Activated naive CD4-positive, alpha-beta T cell treated with anti-CD3 and anti-CD28 coated beads, Interleukin-2, amount 50 U/mL, for 16 hours (primary cell): ENCODE results near the gene ZNF827.
A peak's percentile ranks its signal among the peaks of the same experiment; 100 is the strongest.

ENCODE experiments used
- DNase-seq: peaks from one replicate; pipeline ENCODE4 v3.0.0-alpha.2; 2020

Gene ZNF827

DNA sequence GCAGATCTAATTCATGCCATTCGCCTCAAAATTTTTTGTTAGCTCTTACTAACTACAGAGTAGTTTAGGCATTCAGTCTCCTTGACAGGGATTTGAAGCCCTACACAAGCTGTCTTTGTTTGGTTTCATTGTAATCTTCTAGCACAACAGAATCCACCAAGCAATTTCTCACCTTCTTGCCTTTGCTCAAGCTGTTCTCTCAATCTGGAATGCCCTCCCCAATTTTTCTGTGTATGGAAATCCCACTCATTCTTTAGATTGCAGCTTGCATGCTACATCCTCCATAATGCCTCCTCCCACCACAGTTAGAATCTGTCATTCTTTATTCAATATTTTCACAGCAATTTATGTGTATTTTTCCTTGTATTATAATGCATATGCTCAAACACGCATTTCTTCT, 195.0 kb downstream of the ZNF827 start:
- no peak for DNase-seq

GRCh38 chr4:145740806-145741205, 197.8 kb downstream of the ZNF827 start:
- no peak for DNase-seq

- no peak for DNase-seq
These were observed 198.8 kb downstream of the ZNF827 start for GRCh38 chr4:145739845-145740244.

DNA sequence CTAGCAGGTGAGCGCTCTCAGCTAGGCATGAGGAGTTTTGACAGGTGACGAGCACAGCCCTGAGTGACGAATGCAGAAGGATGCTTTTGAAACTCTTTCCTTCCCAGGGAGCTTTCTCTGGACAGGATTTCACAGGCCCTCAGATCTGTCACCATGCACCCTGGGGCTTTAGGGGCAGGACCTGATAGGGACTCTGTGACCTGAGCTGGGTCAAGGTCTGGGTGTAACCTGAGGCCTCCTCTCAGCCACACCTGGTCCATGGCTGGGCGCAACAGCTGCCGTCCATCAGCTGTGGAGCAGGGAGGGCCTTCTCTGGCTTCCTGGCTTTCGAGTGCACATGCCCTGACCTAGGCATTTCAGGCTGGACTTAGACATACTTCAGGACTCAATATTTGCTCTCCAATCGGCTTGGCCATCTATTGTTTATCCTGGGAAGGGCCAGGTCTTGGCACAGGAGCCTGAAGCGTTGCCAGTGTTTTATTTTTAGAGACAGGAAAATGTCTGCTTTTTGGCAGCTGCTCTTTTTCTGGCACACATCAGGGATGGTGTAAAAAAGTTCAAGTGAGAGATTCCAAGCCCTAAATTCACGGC, 202.3 kb downstream of the ZNF827 start:
- no peak for DNase-seq

DNA sequence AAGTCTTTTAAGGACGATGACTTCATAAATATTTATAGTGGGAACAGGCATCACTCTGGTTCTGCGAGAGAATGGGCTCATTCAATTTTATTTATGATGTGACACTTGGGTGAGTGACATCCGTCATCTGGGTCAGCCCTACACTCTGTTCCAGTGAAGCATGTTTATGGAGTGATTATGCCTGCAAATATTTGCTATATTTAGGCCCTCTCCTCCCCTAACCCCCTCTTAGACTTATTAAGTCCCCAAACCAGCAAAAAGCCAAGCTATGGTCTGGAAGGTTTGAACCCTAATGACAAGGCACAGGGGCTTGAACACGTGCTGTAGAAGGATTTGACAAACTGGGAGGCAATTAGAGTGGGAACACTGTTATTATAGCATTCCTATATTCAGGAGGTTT, 202.8 kb downstream of the ZNF827 start:
- DNase-seq = no peak

DNA sequence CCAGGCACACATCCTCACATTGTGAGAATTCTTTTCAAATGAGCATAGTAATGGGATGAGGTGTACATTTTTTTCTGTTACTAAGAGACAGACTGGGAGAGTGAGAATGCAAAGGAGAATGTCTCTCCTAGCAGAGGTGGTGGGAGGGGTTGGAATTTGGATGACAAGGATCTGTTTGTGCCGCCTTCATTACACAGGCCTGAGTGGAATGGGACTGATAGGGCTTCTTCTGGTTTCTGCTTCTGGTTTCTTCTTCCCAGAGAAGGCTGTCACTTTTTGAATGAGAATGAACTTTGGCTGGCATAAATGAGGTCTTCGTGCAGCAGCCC, 203.3 kb downstream of the ZNF827 start:
- no peak for DNase-seq

GRCh38 chr4:145734576-145735346, 203.9 kb downstream of the ZNF827 start:
- no peak for DNase-seq

DNA sequence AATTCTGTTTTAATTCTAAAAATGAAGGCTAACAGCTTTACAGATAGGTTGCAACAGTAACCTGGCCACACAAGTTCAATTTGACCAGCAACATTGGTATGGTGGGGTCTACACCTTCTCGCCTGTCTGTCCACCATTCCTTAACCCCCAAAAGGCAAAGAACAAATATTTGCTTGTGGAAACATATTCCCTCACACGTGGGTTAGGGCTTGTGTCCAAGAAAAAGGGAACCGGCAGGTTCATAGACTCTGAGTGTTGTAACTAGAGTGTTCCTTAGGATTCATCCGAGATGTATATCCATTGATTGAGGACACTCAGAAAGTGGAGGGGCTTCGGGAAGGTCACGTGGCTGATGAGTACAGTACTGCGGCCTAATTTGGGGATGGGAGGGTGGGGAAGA, 204.6 kb downstream of the ZNF827 start:
- no peak for DNase-seq

GRCh38 chr4:145732895-145733880, 205.4 kb downstream of the ZNF827 start:
- DNase-seq = peak; percentile 83

GRCh38 chr4:145732001-145732815, 206.4 kb downstream of the ZNF827 start:
- no peak for DNase-seq

GRCh38 chr4:145731028-145731427, 207.6 kb downstream of the ZNF827 start:
- DNase-seq = no peak

- DNase-seq = no peak
These were observed 208.6 kb downstream of the ZNF827 start for GRCh38 chr4:145730026-145730425.

DNA sequence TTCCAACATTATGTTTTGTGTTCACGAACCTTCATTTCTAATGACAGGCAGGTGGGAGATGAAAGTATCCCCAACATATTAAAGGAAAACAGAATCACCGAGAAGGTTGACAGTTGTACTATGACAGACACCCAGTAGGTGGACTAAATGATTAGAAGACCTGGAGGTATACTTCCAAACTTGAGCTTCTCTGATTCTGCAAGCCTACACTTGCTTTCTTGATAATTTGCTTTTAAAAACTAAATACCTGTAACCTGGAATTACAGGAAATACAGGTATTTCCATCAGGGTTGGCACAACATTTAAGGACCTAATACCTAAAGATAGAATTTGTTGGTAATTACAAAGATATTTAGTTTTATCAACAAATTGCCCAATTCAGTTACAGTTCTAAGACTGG, 215.3 kb downstream of the ZNF827 start:
- no peak for DNase-seq

DNA sequence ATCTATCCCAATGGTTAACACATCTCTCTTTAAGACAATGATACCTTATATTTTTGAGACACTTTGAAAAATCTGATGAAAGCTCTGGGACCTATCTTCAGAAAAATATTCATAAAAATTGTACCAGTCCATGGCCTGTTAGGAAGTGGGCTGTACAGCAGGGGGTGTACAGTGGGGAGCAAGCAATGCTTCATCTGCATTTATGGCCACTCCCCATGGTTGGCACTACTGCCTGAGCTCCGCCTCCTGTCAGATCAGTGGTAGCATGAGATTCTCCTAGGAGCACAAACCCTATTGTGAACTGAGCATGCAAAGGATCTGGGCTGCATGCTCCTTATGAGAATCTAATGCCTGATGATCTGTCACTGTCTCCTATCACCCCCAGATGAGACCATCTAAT, 216.1 kb downstream of the ZNF827 start:
- DNase-seq = no peak

- DNase-seq = no peak
These were observed 218.0 kb downstream of the ZNF827 start for GRCh38 chr4:145720656-145721055.

- peak; percentile 18 for DNase-seq
These were observed 218.6 kb downstream of the ZNF827 start for GRCh38 chr4:145719752-145720624.

DNA sequence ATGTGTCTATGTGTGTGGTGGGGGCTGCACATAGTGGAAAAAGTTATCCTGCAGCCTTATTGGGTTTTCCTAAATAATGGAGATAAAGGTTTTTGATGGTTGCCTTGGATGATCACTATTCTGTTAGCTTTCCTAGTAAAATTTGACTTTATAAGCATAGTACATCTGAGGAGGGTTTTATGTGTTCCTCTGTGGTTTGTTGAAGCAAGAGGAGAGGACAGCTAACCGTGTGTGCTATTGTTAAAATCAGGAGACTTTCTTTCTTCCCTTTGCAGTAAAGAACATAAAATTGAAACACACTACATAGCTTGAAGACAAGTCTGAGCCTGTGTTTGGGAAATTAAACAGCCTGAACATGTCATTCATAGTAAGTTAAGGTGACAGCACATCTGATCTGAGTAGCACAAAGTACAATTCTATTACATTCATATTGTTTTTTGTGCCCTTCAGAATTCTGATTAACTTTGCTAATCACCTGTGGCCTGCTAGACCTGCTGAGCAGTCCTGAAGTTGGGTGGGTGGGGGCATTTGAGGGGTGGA, 221.9 kb downstream of the ZNF827 start:
- no peak for DNase-seq

- DNase-seq = no peak
These were observed 222.4 kb downstream of the ZNF827 start for GRCh38 chr4:145716200-145716599.

- no peak for DNase-seq
These were observed 228.8 kb downstream of the ZNF827 start for GRCh38 chr4:145709843-145710242.

- DNase-seq = no peak
These were observed 229.3 kb downstream of the ZNF827 start for GRCh38 chr4:145709336-145709735.
